Raji (cell line): Measurements from ENCODE around the gene ZMYND15.

Experiments
- POLR2A ChIP-seq: IDR thresholded peaks from 2 replicates; pipeline ENCODE4 v1.6.1; 2011; ENCODE audit warnings: low read depth, low read length, control low read depth; ENCODE audit not compliant: insufficient read depth

Gene ZMYND15, protein sequence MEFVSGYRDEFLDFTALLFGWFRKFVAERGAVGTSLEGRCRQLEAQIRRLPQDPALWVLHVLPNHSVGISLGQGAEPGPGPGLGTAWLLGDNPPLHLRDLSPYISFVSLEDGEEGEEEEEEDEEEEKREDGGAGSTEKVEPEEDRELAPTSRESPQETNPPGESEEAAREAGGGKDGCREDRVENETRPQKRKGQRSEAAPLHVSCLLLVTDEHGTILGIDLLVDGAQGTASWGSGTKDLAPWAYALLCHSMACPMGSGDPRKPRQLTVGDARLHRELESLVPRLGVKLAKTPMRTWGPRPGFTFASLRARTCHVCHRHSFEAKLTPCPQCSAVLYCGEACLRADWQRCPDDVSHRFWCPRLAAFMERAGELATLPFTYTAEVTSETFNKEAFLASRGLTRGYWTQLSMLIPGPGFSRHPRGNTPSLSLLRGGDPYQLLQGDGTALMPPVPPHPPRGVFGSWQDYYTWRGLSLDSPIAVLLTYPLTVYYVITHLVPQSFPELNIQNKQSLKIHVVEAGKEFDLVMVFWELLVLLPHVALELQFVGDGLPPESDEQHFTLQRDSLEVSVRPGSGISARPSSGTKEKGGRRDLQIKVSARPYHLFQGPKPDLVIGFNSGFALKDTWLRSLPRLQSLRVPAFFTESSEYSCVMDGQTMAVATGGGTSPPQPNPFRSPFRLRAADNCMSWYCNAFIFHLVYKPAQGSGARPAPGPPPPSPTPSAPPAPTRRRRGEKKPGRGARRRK

DNA sequence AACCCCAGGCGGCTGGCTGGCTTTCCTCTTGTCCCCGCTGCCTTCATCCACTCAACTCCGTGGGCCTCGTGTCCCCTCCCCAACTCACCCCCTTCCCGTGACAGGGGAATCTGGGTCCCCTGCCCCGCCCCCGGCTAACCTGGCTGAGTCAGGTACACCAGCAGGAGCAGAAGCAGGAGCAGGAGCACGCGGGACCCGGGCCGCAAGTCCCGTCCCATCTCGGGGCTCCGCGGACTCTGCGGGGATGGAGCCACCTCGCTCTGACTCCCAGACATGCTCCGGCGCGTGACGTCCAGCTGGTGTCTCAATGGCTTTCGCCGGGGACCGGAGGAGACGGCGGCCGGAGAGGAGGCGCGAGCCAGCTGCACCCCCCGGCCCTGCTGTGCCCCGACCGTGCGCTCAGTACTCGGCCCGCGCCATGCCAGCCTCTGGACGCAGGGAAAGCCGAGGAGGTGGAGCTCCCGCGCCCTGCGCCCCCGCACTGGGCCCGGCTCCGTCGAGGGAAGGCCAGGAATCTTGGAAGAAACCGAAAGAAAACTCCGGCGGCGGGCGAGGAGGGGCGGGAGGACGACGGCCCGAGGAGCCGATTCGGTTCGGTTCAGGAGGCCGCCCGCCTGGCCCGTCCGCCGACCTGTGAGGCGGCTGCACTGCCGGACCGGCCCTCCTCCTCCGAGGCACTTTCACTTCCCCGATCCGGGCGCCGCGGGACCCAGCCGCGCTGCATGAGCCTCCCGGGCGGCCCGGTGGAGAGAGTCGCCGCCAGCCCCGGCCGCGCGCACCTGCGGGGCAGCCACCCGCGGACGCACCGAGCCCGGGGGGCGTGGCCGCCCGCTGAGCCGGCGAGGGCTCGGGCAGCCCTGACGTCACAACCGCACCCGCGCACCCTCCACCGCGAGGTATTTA, at the start of gene ZMYND15, which contains the start of gene CXCL16:
Gene ZMYND15, plus strand, starts transcription at position 712 of the 903 bp plus-strand sequence. CDS start 716 bp downstream, outside the sequence.
Gene CXCL16, minus strand, starts transcription at position 807 of the 903 bp plus-strand sequence. Its CDS starts 589 bp downstream, at position 218.
- TF ChIP-seq POLR2A: no peak

DNA sequence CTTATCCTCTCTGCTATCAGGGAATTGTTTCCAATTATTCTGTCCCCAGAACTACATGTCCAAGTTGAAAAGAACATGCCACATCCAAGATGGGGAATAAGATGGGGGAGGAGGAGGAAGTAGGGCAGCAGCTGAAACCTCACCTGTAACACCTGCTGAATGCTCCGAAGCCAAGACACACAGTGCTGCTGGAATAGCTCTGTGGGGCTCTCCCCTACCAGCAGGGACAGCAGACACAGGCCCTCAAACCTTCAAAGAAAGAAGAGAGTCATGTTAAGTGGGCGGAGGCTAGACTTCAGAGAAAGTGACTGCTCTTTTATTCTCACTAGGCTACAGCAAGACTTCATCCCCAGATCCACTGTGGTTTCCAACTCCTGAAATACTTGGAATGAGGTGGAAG, 48.9 kb upstream of the ZMYND15 start:
- no peak for TF ChIP-seq POLR2A

DNA sequence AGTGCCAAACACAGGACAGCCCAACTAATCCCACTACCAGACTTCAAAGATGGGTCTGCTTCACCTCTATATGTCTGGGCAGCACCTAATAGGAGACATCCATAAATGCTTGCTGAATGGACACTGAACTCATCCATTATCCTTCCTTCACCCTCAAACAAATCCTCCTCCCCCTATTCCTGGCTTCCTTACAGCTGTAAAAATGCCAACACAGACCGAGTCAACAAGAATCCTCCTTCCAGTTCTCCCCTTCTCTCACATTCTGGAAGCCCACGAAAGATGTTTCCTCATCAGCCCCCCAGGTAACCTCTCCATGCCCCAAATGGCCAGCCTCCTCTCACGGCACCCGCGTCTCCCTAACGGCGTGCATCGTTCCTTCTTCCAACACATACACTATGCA, 47.9 kb upstream of the ZMYND15 start:
- TF ChIP-seq POLR2A: no peak

DNA sequence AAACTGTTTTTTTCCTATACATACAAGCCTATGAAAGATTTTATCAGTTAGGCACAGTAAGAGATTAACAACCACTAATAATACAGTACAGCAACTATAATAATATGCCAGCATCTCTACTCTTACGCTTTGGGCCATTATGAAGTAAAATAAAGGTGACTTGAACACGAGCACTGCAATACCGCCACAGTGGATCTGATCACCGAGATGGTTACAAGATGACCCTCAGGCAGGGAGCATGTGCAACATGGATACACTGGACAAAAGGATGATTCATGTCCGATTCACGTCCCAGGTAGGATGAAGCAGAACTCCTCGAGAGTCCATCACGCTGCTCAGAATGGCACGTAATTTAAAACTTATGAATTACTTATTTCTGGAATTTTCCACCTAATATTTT, 46.2 kb upstream of the ZMYND15 start:
- no peak for TF ChIP-seq POLR2A

DNA sequence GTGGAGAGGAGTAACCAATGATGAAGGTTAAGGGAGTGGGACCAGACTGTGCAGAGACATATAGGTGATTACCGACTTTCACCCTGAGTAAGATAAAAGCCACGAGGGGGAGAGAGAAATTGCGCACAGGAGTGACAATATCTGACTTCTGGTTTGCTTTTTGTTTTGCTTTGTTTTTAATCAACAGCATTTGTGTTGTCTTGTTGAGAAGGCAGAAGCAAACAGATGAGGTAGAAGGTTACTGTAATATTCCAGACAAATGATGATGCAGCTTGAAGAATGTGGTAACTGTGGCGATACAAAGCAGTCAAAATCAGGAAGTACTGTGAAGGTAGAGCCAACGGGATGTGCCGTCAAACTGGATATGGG, 43.2 kb upstream of the ZMYND15 start:
- TF ChIP-seq POLR2A: no peak

DNA sequence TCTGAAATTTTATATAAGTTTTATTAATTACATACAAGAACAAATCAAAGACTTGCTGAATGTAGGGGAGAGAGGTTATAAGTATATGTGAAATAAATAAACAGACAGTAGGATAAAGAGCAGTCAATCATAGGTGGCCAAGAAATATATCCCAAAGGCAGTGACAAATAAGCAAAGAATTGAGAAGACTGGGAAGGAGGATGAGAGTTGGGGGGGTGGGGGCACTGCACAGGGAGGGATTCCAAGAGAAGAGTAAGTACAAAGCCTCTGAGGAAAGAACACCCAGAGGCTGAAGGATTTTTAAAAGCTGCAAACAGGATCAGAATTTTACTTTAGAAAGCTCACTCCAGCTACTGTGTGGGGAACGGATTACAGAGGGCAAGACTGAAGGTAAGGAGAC, 38.5 kb upstream of the ZMYND15 start:
- no peak for TF ChIP-seq POLR2A

DNA sequence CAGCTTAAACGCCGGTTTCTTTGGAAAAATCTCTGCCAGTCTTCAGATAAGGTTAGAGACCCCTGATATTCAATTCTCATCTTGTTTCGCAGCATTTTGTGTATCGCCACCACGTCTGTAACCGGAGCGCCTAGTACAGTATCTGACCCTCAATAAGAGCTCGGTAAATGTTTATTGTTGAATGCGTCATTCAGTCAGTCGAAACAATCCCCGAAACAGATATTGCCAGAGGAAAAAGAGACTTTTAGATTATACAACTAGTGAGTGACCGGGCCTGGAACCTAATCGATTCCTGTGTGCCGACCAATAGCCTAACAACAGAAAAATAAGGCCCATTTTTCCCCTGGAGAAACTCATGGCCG, 36.3 kb upstream of the ZMYND15 start:
- TF ChIP-seq POLR2A: no peak

DNA sequence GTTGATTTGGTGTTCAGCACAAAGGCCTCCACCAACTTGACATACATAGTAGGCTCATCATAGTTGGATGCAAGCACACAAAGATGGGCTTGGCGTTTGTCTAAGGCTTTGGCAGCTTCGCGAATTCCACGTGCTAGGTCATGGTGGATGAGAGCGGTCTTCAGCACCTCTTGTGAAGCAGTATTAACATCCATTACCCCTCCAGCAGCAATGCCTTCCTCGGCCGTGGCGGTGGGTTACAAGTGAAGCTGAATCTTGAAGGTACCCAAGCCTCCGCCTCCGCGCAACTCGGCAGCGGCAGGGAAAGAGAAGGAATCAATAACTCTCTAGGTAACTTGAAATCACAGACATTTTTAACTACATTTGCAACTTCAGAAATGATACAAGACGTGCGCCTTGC, 34.6 kb upstream of the ZMYND15 start:
- no peak; the same call in 1 of the 2 replicates for TF ChIP-seq POLR2A

DNA sequence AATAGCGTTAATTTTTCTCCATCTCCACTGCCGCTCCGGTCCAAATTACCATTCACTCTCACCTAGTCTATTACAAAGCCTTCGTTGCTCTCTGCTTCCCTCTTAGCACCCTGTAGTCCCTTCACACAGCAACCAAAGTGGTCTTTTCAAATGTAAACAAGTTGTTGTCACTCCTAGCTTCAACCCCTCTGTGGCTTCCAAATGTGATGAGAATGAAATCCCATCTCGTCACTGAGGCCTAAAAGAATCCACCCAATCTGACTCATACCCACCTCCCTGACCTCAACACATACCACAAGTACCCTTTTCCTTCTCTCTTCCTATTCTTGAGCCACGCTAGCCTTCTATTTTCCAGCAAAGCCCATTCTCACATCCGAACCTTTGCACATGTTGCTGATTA, 33.5 kb upstream of the ZMYND15 start:
- no peak for TF ChIP-seq POLR2A

DNA sequence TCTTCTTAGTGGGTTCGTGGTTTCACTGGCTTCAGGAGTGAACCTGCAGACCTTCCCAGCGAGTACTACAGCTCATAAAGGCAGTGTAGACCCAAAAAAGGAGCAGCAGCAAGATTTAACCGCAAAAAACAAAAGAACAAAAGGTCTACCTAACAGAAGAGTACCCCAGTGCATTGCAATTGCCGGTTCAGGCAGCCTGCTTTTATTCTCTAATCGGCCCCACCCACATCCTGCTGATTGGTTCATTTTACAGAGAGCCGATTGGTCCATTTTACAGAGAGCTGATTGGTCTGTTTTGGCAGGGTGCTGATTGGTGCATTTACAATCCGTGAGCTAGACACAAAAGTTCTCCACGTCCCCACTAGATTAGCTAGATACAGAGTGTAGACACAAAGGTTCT, 31.2 kb upstream of the ZMYND15 start:
- TF ChIP-seq POLR2A: peak; percentile 64

DNA sequence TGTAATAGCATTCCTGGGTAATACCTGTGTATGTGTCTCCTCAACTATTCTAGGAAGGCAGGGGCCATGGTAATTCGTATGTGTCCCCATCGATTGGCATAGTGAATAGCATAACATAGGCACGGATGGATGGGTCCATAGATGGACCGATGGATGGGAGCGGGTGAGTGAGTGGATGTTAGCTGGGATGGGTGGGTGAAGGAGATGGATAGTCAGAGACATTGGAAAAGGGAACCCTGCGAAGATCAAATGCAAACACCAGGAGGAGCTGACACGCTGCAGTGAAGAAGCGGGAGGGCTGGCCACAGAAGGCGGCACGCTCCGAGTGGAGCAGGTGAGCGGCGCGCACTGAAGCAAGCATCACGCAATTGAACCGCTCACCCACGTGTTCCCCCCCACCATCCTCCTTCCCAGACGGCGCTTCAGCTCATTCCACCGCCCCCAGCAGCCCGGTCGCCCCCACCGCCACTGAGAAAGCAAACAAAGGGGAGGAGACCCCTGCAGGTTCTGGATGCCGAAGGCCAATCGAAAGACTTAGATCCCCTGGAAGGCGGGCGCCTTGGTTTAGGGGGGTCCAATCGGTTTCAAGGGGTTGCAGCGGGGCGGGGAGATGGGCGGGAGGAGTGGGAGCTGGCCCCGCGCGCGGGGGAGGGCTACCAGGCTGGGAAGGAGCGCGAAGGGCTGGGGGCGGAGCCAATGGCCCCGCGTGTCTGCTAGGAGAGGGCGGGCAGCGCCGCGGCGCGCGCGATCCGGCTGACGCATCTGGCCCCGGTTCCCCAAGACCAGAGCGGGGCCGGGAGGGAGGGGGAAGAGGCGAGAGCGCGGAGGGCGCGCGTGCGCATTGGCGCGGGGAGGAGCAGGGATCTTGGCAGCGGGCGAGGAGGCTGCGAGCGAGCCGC, 29.6 kb upstream of the ZMYND15 start, which contains the start of gene ARRB2:
Gene ARRB2, plus strand, starts transcription at position 839 of the 899 bp plus-strand sequence. CDS start 90 bp downstream, outside the sequence.
- peak; percentile 46 for TF ChIP-seq POLR2A

DNA sequence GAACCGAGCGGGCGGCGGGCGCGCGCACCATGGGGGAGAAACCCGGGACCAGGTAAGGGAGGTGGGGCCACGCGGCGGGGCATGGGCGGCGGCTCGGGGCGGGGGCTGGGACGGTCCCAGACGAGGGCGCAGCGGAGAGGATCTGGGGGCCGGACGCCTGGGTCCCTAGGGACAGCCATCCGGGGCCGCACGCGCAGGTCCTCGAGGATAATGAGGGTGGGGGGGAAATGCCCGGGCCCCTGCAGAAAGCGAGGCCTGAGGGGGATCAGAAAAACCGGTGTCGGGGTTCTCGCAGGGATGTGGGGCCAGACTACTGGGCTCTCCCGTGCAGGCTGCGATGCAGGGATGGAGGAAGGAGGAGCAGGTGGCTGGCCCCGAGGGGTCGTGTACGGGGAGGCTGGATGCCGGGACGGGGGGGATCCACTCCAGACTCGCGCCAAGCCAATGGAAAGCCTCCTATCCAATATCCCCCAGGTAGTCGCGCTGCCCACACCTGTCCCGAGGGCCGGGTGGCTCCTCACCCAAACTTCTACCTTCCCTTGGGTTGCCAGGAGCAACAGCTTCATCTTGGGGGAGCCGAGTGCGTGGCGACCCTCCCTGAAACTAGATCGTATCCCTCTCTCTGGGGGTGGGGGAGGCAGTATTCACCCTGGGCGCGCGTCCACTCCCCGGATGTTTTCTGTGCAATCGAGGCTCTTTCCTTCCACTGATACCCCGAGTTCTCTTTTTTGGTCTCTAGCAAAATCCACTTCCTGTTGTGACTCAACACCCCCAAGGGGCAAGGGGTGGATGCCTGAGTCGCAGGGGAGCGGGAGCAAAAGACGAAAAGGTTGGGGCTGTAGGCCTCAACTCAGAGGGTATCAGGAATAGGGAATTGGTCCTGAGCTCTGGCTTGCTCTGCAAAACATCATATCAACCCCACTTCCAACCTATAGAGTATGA, 28.7 kb upstream of the ZMYND15 start:
- TF ChIP-seq POLR2A: 0 out of 2 replicates have a peak, but pooled peaks have one; percentile 19

DNA sequence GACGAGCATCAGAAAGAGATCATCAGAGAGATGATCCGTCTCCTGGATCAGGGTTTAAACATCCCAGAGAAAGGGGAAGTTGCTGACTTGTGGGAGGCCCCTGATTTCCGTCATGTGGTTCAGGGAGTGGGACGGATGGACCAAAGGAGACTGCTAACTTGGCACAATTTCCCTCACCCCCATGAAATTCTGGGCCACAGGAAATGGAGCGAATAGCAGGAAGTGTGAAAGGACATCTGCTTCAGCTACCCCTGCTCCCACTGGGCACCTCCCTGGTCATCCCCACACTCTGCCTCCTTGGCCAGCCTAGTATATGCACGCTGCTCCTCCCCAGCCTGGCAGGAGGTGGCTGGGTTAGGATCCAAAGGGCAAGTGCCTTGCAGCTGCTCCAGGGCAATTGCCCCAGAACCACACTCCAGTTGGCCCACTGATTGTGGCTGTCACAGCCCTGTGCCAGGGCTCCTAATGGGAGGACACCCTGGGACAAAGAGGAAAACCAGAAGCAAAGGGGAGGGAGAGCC, 27.9 kb upstream of the ZMYND15 start:
- TF ChIP-seq POLR2A: no peak
